GM19455 (cell line): ENCODE results near the gene ANKRD23.
"Not testable (repeated sequence)": the region's sequence is repeated elsewhere in the genome, so short reads cannot be mapped to it uniquely, and the experiment has no call there.

Experiments used
- ATAC-seq: cut with Tn5 transposase; IDR thresholded peaks from one replicate; pipeline ENCODE4 v1.9.1; 2021; ENCODE audit not compliant: unreplicated experiment

ANKRD23 gene

GRCh38 chr2:96819128-96819875, 24.5 kb downstream of the ANKRD23 start:
- ATAC-seq, result no peak

DNA sequence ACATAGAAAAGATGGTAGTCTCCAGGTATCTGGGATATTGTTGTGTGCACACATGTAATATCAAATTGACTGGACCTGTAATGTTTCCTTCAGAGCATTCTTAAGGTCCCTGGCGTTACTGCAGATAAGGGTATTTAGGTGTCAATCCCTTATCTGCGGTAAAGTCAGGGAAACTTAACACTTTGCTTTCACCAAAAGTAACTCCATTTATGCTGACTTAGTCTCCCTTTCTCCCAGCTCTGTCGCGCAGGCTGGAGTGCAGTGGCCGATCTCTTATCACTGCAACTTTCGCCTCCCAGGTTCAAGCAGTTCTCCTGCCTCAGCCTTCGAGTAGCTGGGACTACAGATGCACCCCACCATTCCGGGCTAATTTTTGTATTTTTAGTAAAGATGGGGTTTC, 25.9 kb downstream of the ANKRD23 start:
- ATAC-seq, result no peak

DNA sequence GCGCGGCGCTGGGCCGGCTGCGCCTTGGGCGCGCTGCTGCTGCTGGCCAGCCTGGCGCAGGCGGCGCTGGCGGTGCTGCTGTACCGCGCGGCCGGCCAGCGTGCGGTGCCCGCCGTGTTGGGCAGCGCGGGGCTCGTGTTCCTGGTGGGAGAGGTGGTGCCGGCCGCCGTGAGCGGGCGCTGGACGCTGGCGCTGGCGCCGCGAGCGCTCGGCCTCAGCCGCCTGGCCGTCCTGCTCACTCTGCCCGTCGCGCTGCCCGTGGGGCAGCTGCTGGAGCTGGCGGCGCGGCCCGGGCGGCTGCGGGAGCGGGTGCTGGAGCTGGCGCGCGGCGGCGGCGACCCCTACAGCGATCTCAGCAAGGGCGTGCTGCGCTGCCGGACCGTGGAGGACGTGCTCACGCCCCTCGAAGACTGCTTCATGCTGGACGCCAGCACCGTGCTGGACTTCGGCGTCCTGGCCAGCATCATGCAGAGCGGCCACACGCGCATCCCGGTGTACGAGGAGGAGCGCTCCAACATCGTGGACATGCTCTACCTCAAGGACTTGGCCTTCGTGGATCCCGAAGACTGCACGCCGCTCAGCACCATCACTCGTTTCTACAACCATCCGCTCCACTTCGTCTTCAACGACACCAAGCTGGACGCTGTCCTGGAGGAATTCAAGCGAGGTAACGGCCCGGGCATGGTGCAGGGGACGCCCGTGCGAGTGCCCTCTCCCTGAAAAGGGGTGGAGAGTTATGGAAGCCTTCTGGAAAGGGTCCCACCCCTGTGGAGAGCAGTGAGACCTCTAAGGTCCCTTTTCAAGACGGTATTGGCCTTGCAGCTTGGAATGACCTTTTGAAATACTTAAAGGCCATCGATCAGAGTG, 26.8 kb downstream of the ANKRD23 start:
- ATAC-seq, result no peak

GRCh38 chr2:96816127-96816835, 27.5 kb downstream of the ANKRD23 start, which contains the start of gene CNNM3:
Gene CNNM3, plus strand, starts transcription at chr2:96816268. Its CDS starts 10 bp downstream, at chr2:96816278.
- peak; percentile 86 for ATAC-seq

- peak; percentile 13 for ATAC-seq
Observed at GRCh38 chr2:96815326-96816126, 28.3 kb downstream of the ANKRD23 start.

DNA sequence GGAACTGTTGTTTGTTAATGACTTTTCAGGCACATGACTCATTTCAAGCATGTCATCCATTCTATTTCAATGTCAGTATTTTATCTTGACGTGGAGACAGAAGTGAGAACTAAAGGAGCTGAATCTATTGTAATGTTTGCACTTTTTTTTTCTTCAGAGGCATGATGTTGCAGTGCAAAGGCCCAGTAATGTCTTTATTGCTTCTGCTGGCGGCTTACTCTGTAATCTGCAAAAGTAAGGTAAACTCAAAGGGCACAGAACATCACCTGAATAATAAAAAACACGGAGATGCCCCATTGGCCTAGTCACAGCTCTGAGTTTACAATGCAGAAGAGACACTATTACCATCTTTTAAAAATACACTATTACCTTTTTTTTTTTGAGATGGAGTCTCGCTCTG, 30.2 kb downstream of the ANKRD23 start:
- ATAC-seq, result no peak

GRCh38 chr2:96811917-96812316, 31.9 kb downstream of the ANKRD23 start:
- no peak for ATAC-seq

- ATAC-seq, result no peak
Observed at GRCh38 chr2:96810783-96811192, 33.0 kb downstream of the ANKRD23 start.

GRCh38 chr2:96809951-96810782, 33.7 kb downstream of the ANKRD23 start:
- no peak for ATAC-seq

DNA sequence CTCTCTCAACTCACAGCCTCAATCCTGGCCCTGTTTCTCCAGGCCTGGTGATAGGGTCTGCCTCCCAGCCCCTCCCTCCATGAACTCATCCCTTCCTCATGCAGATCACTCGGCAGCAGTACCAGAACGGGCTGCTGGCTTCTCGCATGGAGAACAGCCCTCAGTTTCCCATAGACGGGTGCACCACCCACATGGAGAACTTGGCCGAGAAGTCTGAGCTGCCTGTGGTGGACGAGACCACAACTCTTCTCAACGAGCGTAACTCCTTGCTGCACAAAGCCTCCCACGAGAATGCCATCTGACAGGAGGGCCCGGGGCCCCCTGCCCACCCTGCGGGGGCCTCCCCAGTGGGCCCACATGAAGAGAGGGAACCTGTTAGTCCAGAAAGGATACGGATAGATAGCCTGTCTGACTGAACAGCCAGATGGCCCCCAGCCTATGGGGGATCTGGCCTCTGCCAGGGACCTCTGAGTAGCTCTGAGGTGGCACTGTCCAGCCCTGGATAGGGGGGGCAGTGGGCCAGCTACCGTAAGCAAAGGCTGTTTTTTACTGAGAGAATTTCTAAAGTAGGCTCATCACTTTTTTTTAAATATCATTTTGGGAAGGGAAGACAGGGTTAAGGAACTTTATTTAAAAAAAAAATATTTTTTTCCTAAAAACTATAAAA, 34.5 kb downstream of the ANKRD23 start:
- ATAC-seq, result no peak

- no peak for ATAC-seq
Observed at GRCh38 chr2:96808176-96808837, 35.5 kb downstream of the ANKRD23 start.

DNA sequence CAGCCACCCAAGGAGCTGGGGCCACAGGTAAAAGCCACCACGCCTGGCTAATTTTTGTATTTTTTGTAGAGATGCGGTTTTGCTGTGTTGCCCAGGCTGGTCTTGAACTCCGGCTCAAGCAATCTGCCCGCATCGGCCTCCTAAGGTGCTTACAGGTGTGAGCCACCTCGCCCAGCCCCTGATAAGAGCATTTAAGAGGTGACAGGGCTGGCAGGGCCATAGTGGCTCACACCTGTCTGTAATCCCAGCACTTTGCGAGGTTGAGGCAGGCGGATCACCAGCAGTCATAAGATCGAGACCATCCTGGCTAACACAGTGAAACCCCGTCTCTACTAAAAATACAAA, 36.7 kb downstream of the ANKRD23 start:
- ATAC-seq, result no peak

GRCh38 chr2:96806468-96807126, 37.2 kb downstream of the ANKRD23 start:
- ATAC-seq, result no peak

GRCh38 chr2:96805946-96806345, 37.9 kb downstream of the ANKRD23 start:
- not testable (repeated sequence) for ATAC-seq

- no peak for ATAC-seq
Observed at GRCh38 chr2:96804986-96805385, 38.8 kb downstream of the ANKRD23 start.

- no peak for ATAC-seq
Observed at GRCh38 chr2:96802721-96803120, 41.1 kb downstream of the ANKRD23 start.

DNA sequence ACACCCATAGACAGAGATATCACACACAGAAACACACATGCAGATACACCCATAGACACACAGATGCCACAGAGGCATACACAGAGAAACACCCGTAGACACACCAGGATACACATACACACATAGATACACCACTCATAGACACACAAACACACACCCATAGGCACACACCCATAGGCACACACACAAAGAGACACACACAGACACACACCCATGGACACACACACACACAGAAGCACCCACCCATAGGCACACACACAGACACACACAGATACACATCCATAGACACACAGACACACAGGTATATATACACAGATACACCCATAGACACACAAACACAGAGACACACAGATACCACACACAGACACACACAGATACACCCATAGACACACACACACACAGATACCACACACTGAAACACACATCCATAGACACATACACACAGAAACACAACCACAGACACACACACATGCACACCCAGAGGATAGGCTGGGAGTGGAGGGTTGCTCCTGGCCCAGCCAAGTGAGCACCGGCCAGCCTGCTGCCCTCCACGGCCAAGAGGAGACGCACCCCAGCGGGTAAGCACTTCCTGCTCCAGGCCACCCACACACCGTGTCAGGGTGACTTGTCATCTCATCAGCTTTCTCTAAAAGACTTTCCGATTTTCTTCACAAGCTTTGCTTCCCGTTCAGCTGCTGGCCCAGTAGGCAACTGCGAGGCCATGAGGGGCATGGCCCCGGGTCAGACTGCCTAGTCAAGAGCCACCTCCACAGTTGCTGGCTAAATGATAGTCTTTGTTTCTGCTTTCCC, 41.8 kb downstream of the ANKRD23 start:
- no peak for ATAC-seq
